ENCODE measurements around the gene PKM.

The PKM gene

DNA sequence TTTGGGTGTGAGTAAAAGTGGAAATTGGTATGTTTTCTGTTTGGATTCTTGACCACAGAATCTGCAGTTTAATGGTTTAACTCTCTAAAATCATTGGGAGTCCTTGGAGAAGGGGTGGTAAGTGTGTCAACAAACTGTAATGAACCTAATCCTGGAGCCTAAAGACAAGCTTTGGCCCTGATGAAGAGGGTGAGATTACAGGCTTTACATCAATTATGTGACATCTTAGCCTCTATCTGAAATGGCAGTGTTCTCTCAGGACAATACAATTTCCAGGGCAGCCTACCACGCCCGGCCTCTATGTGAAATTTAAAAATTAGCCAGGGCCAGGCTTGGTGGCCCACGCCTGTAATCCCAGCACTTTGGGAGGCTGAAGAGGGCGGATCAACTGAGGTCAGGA, 4.3 kb upstream of the PKM start:
- DNase-seq (ENCODE audit: low read depth) = no peak

DNA sequence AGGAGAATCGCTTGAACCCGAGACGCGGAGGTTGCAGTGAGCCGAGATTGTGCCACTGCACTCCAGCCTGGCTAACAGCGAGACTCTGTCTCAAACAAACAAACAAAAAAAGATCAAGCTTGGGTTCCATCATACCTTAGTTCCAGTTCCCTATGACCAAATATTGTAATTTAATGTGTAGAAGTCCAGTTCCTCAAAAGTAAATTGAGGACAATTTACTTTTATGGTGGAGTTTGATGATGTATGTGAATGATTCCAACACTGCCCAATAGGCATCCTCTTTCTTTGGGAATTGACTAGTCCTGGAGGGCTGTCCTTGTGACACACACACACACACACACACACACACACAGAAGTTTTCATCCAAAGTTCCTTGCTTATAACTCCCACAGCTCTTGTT, 2.8 kb upstream of the PKM start:
- DNase-seq (ENCODE audit: low read depth) = no peak

DNA sequence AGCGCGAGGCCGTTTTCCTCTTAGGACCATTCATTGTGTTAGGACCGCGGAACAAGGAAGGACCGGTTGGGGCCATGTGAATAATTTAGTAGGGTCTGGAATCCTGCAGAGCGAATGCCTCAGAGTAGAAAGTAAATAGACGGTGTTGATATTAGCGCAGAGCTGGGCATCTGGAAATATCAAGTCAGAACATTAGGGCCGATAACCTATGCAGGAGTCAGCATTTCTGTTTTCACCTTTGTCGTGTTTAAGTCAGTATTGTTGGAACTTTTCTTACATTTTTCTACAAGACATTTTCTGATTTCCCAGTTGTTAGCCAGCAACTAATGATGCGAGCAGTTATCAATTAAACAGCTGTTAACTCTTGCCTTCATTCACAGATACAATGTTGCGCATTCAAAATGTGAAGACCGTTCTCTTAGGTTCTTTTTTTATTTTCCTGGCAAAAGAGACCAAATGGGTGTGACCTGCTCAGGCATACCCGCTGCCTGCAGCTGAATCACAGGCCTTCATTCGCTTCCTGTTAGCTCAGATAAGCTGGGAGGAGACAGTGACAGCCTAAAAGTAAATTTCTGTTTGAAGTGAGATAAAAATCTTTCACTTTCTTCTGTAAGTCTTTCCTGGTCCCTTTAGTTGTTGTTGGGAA, 966 bp upstream of the PKM start:
- DNase-seq (ENCODE audit: low read depth) = no peak

DNA sequence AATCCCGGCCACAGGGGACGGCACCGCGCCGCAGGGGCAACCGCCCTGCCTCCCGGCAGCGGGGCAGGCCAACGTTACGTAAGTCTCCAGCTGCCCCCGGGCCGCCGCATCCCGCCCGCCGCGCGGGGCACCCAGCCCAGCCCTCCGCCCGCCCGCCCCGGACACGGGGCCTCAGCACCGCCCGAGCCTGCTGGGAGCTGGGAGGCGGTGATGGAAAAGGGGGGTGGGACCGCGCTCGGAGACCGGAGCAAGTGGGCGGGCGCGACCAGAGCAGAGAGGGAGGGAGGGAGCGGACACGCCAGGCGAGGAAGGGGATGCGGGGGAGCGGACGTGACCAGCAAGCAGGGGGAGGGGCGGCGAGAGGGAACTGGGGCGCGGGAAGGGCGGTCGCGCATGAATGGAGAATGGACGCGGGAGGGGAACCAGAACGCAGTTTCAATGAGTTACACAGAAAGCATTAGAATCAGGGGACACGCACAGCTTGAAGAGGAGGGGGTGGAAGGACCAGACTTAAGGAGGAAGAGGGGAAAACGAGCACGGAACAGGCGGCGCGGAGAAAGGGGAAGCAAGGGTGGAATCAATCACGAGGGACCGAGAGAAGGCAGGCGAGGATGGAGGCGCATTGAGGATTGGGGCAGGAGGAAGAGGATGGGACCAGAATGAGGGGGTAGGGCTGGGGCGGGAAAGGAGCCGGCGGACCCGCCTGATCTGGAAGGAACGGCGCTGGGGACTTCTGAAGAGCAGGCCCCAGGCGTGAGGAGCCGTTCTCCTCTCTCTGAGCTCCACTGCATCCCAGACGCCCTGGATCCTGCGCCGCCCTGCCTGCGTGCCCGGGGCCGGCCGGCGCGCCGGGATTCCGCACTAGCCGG, 559 bp downstream of the PKM start:
- DNase-seq (ENCODE audit: low read depth) = no peak

DNA sequence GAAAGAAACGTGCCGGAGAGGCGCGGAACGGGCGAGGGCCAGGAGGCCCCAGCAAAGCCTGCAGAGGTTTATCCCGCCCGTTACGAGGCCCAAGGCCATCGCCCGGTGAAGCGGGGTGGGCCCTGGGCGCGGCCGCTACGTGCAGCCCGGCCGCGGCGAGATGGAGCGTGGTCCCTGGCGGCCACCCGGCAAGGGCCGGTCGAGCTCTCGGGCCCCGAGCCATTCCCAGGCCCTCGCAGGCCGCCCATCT, 1.1 kb downstream of the PKM start:
- DNase-seq (ENCODE audit: low read depth) = no peak

DNA sequence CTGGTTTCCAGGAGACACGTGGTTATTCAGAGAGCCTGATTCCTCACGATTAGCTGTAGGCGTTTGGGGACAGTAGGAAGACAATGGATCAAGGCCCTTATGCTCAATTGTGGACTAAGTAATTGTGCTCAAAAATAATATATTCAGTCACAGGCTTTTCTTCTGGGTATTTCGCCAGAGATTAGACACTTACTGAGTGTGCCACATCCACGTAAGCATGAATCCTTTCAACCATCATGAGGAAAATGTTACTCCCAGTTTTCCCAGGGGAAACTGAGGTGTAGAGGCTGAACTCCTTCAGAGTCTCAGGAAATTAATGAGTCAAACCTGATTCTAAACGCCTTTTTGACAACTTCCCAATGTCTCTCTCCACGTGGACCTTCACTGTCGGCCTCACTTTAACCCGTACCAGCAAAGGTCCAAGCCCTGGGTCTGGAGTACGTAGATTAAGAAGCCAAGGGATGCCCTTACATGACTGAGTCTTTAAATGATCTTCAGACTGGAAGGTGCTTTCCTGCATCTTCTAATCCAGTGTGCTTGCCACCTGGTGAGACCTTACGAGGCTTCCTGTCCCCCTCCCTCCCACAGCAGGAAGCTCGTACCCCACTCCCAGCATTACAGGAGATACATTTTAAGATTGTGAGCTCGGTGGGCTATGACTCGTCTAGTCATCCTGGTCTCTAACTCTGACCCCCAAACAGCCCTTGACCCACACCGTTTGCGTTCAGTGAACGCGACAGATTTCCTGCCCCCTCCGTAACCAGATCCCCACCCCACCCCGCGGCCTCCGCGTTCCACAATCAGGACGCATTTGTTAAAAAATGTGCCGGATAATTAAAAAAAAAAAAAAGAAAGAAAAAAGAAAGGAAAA, 1.7 kb downstream of the PKM start:
- no peak for DNase-seq (ENCODE audit: low read depth)

DNA sequence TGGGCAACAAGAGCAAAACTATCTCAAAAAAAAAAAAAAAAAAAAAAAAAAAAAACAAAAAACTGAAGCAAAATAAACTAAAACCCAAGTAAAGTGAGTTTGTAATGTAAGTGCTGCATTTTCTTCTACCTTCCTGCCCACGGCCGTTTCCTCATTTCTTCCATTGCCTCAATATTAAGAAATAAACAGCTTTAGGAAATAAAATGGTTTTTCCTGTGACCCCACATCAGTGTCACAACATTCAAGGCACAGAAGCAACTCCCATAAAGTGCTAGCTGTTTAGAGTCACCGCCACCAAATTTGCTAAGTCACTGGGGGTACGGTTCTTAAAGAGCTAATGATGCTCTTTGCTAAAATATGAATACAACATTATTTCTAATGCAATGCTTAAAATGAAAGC, 3.3 kb downstream of the PKM start:
- DNase-seq (ENCODE audit: low read depth) = no peak

DNA sequence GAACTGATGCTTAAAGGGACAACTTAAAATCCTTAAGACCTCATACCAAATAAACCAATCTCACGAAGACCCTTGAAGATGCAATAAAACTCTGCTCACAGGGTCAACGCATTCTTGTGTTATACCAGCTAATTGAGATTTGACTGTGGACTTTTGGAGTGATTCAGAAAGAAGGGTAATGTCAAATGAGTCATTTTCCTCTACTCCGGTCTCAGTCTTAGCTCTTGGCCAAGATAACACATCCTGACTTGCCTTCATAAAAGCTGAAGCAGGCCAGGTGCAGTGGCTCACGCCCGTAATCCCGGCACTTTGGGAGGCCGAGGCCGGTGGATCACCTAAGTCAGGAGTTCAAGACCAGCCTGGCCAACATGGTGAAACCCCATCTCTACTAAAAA, 3.8 kb downstream of the PKM start:
- DNase-seq (ENCODE audit: low read depth) = no peak

DNA sequence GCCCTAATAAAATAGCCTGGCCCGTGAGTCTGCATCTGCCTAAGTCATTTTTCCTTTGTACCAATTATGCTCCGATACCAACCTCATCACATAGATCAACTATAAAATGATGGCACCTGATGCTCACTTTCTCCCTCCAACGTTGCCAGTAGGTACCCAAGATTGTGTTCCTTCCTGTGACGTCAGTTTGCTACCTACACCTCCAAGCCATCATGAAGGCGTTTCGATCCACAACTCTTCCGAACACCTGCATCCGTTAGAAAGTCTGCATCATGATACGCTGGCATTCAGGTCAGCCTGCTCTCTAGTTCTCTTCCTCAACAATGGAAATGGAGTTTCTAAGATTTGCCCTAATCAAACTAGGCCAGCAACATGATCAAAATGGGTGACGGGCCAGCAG, 7.7 kb downstream of the PKM start:
- DNase-seq (ENCODE audit: low read depth) = no peak

DNA sequence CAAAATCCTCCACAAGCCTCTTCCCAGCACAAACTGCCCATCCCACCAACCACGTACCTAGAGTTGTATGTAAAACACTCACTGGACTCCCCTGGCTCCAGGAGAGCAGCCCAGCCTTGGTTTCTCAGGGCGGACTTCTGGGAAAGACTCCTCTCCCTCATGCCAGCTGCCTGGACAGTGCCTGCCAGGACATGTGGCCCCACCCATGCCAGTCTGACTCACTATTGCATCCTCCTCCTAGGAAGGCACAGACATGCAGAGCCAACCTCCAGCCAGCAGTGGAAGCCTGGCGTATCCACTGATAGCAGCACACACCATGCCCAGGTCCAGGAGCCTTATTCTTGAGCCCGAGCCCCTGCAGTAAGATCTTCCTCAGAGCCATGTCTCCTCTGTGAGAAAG, 8.6 kb downstream of the PKM start:
- DNase-seq (ENCODE audit: low read depth) = no peak

DNA sequence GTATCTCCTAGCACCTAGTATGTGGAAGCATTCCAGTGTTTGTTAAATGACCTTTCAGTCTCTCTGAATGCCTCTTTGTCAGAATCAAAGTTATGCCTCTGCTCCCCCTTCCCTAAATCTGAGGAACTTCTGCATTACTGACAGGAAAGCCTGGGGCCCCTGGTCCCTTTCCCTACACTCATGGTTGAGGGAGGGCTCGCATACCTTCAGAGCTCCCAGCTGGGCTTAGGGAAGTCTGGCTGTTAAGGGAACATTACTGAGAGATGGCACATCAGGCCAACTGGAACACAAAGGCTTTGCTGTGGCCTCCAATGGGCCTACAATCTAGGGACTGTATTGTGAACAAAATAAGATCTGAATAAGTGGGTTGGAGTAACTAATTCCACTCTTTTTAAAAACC, 10.3 kb downstream of the PKM start:
- DNase-seq (ENCODE audit: low read depth) = no peak

DNA sequence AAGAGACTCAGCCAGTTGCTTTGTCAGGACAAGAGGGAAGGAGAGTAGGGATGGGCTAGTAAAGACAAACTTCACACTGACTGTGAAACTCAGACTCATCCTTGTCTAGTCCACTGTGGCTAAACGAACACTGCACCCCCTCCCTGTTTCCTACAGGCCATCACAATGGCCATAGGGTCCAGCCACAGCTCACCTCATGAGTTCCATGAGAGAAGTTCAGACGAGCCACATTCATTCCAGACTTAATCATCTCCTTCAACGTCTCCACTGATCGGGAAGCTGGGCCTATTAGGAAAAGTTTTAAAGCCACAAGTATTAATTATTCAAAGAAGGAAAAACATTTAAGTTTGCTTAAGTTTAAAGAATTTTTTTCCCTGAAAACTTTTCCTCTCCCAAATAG, 13.8 kb downstream of the PKM start:
- no peak for DNase-seq (ENCODE audit: low read depth)

DNA sequence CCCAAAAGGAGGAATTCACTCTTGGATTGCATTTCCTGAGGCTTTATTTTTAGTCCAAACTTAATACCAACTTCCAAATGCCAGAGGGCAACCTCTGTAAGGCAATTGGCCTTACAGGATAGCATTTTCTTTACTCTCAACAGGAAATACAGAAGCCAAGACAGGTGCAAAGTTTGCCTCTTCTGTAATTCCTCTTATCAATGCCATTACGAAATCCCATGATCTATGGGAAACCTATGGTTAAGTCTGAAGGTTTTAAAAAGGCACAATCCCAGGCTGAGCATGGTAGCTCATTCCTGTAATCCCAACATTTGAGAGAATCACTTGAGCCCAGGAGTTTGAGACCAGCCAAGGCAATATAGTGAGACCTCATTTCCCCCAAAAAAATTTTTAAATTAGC, 14.9 kb downstream of the PKM start:
- DNase-seq (ENCODE audit: low read depth) = no peak

DNA sequence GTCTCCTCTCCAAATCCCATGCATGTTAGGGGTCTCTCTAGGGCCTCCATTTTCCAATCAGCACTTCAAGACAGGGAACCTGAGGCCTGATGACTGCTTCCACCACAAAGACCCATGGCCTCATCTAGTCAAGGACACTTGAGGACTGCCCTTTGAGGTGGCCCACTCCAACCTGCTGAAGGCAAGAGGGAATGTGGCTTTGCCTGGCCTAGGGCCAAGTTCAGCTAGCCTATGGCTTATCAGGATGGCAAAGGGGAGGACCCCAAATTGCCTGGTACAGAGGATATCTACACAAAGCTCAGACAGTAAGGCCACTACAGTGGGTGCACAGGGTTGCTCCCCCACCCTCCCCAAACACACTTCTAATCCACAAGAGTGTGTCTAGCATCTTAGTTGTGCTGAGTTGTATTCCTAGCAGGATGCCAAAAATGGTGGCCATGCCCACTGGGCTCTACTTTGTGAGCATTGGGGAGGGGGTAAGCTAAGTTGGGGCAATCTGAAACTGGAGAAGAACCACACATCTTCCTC, 23.4 kb downstream of the PKM start:
- no peak for DNase-seq (ENCODE audit: low read depth)

DNA sequence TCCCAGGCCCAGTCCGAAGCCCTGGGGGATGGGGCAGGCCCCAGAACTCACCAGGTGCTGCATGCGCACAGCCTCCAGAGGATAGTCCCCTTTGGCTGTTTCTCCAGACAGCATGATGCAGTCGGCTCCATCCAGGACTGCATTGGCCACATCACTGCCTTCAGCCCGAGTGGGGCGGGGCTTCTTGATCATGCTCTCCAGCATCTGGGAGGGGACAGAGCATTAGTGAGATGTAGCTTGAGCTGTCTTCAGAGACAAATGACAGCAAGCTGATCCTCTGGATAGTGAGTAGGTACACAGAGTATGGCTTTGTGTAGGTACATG, 24.4 kb downstream of the PKM start:
- DNase-seq (ENCODE audit: low read depth) = no peak

DNA sequence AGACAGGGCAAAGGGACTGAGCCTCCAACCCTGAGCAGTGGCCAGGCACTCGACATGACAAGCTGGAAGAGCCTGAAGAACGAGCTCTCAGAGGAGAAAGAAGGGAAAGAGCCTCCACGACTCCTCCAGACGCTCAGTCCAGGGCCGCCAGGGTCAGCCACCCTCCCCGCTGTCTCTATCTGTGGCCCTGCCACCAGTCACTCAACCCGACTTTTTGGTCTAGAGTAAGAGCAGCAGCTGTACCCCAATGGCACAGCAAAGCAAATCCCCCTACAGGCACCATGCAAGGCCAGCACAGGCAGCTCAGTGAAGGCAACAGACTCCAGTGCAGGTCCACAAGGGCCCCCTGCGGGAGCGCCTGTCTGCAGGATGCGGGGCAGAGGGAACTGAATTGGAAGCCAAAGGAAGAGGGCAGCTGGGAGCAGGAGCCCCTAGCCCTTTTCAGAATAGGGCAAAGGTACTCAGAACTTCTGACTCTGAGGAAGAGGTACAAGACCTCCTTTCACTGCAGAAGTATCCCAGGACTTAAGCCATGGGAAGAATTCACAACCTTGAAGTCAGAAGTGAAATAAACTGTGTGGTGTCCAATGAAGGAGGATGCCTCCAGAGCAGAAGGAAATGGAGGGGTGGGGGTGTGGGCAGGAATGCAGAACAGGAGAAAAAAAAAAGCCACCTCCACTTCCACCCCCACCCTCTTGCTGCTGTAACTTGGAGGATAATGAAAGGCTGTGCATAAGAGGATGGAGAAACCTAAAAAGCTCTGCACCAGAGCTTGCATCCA, 24.9 kb downstream of the PKM start:
- no peak for DNase-seq (ENCODE audit: low read depth)

DNA sequence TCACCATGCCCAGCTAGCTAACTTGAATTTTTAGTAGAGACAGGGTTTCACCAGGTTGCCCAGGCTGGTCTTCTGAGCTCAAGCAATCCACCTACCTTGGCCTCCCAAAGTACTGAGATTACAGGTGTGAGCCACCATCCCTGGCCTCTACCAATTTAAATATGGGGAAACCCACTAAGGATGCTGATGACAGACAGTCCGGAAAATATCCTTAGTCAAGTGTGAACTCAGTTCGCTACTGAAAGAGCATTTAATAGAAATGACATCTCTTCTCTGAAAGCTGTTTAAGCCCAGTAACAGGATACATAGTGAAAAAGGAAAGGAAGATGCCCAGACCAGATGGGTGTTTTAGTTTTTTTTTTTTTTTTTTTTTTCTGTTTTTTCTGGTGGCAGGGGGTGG, 25.7 kb downstream of the PKM start:
- no peak for DNase-seq (ENCODE audit: low read depth)

DNA sequence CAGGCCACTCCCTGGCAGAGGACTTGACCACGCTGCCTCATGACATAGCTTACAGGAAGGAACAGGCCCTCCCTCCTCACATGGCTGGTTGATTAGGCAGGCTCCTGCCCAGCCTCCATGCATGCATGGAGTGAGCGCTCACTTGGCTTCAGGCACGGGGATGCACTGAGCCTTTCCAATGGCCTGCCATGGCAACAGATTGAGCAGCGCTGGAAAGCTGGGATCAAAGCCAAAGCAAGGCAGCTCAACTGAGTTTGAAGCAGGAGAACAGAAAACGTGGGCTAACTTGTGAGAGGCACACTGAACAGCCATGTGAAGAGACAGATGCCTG, 27.5 kb downstream of the PKM start:
- DNase-seq (ENCODE audit: low read depth) = no peak

DNA sequence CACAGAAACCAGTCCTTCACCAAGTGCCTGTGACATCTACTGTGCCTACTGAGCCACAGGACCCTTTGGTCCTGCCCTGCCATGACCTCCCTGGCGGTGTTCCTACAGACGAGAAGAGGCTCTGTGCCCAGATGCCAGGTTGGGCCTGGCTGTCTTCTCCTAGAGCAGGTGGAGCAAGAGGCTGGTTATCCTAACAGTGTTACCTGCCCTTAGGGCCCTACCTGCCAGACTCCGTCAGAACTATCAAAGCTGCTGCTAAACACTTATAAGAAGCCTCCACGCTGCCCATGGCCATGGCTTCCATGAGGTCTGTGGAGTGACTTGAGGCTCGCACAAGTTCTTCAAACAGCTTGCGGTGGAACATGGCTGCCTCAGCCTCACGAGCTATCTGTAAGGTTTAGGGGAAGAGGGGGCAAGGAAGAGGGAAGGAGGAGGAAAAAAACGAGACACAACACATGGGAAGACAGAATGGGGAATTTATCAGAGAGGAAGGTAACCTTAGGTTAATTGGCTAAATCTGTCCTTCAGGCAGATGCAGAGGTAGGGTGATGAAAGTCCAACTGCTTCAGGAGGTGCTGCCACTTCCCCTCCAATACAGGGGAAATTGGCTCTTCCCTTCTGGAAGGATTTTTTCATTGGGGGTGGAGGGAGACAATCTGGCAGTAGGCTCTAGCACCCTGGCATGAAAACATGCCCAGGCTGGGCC, 28.0 kb downstream of the PKM start:
- DNase-seq (ENCODE audit: low read depth) = no peak

DNA sequence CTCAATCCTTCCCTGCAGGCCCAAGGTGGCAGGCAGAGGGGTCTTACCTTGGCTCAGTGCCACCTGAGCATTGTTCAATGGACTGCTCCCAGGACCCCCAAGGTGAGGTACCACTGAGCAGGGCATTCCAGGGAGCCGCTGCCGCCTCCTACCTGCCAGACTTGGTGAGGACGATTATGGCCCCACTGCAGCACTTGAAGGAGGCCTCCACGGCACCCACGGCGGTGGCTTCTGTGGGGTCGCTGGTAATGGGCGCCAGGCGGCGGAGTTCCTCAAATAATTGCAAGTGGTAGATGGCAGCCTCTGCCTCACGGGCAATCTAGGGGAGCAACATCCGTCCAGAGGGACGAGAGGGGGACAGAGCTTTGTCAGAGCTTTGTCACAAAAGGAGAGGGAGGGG, 28.7 kb downstream of the PKM start:
- DNase-seq (ENCODE audit: low read depth) = no peak

DNA sequence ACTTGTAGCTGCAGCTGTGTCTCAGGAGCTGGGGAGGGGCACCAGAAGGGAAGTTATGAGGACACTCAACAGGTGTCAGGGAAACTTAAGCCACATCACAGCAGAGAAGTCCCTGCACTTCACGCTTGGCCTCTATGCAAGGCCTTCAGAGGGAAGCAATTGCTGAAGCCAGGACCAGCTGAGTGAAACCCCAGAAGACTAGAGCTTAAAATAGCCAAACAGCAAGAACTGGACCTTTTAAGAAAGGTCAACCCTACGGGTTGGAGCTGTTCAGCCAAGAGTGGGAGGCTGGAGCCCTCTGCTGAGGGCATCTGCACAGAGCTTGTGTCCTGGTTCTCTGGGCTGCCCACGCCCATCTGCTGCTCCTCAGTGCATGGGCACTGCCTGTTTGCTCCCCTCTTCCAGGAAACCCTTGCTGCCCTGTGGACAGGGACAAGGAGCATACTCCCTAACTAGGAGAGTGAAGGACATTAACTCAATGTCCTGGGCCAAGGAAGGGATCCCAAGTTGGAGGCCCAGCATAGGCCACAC, 29.5 kb downstream of the PKM start:
- no peak for DNase-seq (ENCODE audit: low read depth)

All from stimulated activated CD8-positive, alpha-beta memory T cell treated with anti-CD3 and anti-CD28 coated beads, Interleukin-15, amount 100 ng/mL, for 1 hour (primary cell).